WTC11 (cell line): ENCODE measurements around the gene MTREX. TPM values are rescaled to one million over a fixed set of nuclear protein-coding genes. Genes with fewer than 3 reads are reported as not detected.

Source experiments
- ATAC-seq: fragments of 200-7000 bp; cut with Tn5 transposase; 2 replicates; pipeline ENCODE4 v1.10.0; 2021; ENCODE audit warnings: mild to moderate bottlenecking, moderate library complexity
- CTCF ChIA-PET: fragments of 300-600 bp; sonication (Branson Sonifier 250); formaldehyde crosslinking; loops from one replicate; lab custom pipeline; 2021; ENCODE audit warnings: antibody characterized with exemption; lab: Charles Lee
- POLR2A ChIA-PET: fragments of 350-600 bp; sonication (Branson Sonifier 250); formaldehyde crosslinking; loops from one replicate; lab custom pipeline; 2021; ENCODE audit warnings: antibody characterized with exemption; lab: Charles Lee
- DNase-seq: peaks from one replicate; pipeline ENCODE4 v3.0.0; 2021; ENCODE audit warnings: low spot score
- H3K27ac Mint-ChIP-seq: 2 replicates; pipeline ENCODE4 v1.8.0; 2021; ENCODE audit warnings: mixed read lengths
- H3K27me3 Mint-ChIP-seq: 2 replicates; pipeline ENCODE4 v1.8.0; 2021; ENCODE audit warnings: low read depth, mild to moderate bottlenecking, moderate library complexity, mixed read lengths
- H3K36me3 Mint-ChIP-seq: 2 replicates; pipeline ENCODE4 v1.8.0; 2021; ENCODE audit warnings: mixed read lengths
- H3K4me1 Mint-ChIP-seq: 2 replicates; pipeline ENCODE4 v1.8.0; 2022; ENCODE audit warnings: mixed read lengths
- H3K4me3 Mint-ChIP-seq: 2 replicates; pipeline ENCODE4 v1.8.0; 2021; ENCODE audit warnings: mild to moderate bottlenecking, moderate library complexity, mixed read lengths
- H3K9me3 Mint-ChIP-seq: 2 replicates; pipeline ENCODE4 v1.8.0; 2021; ENCODE audit warnings: mixed read lengths
- ETV6 ChIP-seq: sonication (generic); formaldehyde crosslinking; IDR thresholded peaks from 2 replicates; pipeline ENCODE4 v1.8.1; 2022; ENCODE audit warnings: mild to moderate bottlenecking, missing genetic modification reagents
- FOXP1 ChIP-seq: sonication (generic); formaldehyde crosslinking; IDR thresholded peaks from 2 replicates; pipeline ENCODE4 v1.8.0; 2022; ENCODE audit warnings: missing genetic modification reagents, mild to moderate bottlenecking, moderate library complexity, borderline replicate concordance
- FOXP4 ChIP-seq: sonication (generic); formaldehyde crosslinking; IDR thresholded peaks from 2 replicates; pipeline ENCODE4 v1.8.0; 2022; ENCODE audit warnings: mild to moderate bottlenecking, missing genetic modification reagents
- GABPB1 ChIP-seq: sonication (generic); formaldehyde crosslinking; IDR thresholded peaks from 2 replicates; pipeline ENCODE4 v1.8.1; 2023; ENCODE audit warnings: mild to moderate bottlenecking, missing genetic modification reagents
- GTF2I ChIP-seq: fragments of 250-450 bp; sonication (Bioruptor Pico); conservative IDR thresholded peaks from 2 replicates; pipeline ENCODE4 v1.4.0; 2021; ENCODE audit warnings: mild to moderate bottlenecking
- HMGA2 ChIP-seq: fragments of 250-450 bp; sonication (Bioruptor Pico); IDR thresholded peaks from 2 replicates; pipeline ENCODE4 v1.4.0; 2021; ENCODE audit warnings: mild to moderate bottlenecking, moderate library complexity
- MAX ChIP-seq: sonication (generic); formaldehyde crosslinking; IDR thresholded peaks from 2 replicates; pipeline ENCODE4 v1.8.0; 2022; ENCODE audit warnings: mild to moderate bottlenecking, missing genetic modification reagents
- MYBL2 ChIP-seq: sonication (generic); formaldehyde crosslinking; IDR thresholded peaks from 2 replicates; pipeline ENCODE4 v1.8.1; 2023; ENCODE audit warnings: mild to moderate bottlenecking, moderate library complexity, missing genetic modification reagents
- NFE2L1 ChIP-seq: sonication (generic); formaldehyde crosslinking; IDR thresholded peaks from 2 replicates; pipeline ENCODE4 v1.8.1; 2023; ENCODE audit warnings: missing genetic modification reagents
- NR1H2 ChIP-seq: sonication (generic); formaldehyde crosslinking; IDR thresholded peaks from 2 replicates; pipeline ENCODE4 v1.9.0; 2021; ENCODE audit warnings: mild to moderate bottlenecking, moderate library complexity, missing genetic modification reagents
- PRDM15 ChIP-seq: sonication (generic); formaldehyde crosslinking; IDR thresholded peaks from 2 replicates; pipeline ENCODE4 v1.8.0; 2022; ENCODE audit warnings: missing genetic modification reagents
- SMAD3 ChIP-seq: sonication (generic); formaldehyde crosslinking; IDR thresholded peaks from 2 replicates; pipeline ENCODE4 v1.8.0; 2022; ENCODE audit warnings: missing genetic modification reagents, mild to moderate bottlenecking, borderline replicate concordance
- SMAD4 ChIP-seq: sonication (generic); formaldehyde crosslinking; IDR thresholded peaks from 2 replicates; pipeline ENCODE4 v1.8.0; 2022; ENCODE audit warnings: mild to moderate bottlenecking, missing genetic modification reagents
- SP1 ChIP-seq: sonication (generic); formaldehyde crosslinking; conservative IDR thresholded peaks from 2 replicates; pipeline ENCODE4 v1.8.1; 2022; ENCODE audit warnings: missing genetic modification reagents
- TP53 ChIP-seq: sonication (generic); formaldehyde crosslinking; IDR thresholded peaks from 2 replicates; pipeline ENCODE4 v1.8.1; 2023; ENCODE audit warnings: mild to moderate bottlenecking, missing genetic modification reagents
- ZNF232 ChIP-seq: sonication (generic); formaldehyde crosslinking; IDR thresholded peaks from 2 replicates; pipeline ENCODE4 v1.8.0; 2022; ENCODE audit warnings: mild to moderate bottlenecking, missing genetic modification reagents
- ZNF263 ChIP-seq: sonication (generic); formaldehyde crosslinking; IDR thresholded peaks from 2 replicates; pipeline ENCODE4 v1.8.1; 2022; ENCODE audit warnings: low read depth, mild to moderate bottlenecking, moderate library complexity, missing genetic modification reagents
- ZNF396 ChIP-seq: fragments of 250-450 bp; sonication (Bioruptor Pico); IDR thresholded peaks from 2 replicates; pipeline ENCODE4 v1.8.0; 2021; ENCODE audit warnings: mild to moderate bottlenecking, moderate library complexity, borderline replicate concordance
- ZNF671 ChIP-seq: fragments of 250-450 bp; sonication (Bioruptor Pico); IDR thresholded peaks from 2 replicates; pipeline ENCODE4 v1.8.0; 2021; ENCODE audit warnings: mild to moderate bottlenecking
- total RNA-seq: library from RNA; stranded (reverse); gene quantifications from 3 replicates; pipeline ENCODE4 v1.2.3, GENCODE V29; 2021

MTREX gene
- total RNA-seq, 1 experiment from 2014 or later: 110 TPM

- Mint-ChIP-seq H3K36me3 (peaks cover 5% of the 10 kb centered on the region), H3K27me3 (no peaks in the 10 kb centered on the region), H3K9me3 (no peaks in the 10 kb centered on the region)
- no peak for DNase-seq
- TF ChIP-seq SP1: no peak
- TF ChIP-seq GABPB1 (CRISPR knock-in tag): no peak
- TF ChIP-seq SMAD4: no peak
- no peak for TF ChIP-seq SMAD3 (CRISPR knock-in tag)
- TF ChIP-seq ZNF263 (CRISPR knock-in tag): no peak
- no peak for TF ChIP-seq ZNF232 (CRISPR knock-in tag)
- no peak for TF ChIP-seq HMGA2
- no peak for TF ChIP-seq GTF2I (CRISPR knock-in tag)
- no peak for TF ChIP-seq FOXP1 (CRISPR knock-in tag)
- TF ChIP-seq ZNF396 (CRISPR knock-in tag): no peak
- TF ChIP-seq FOXP4 (CRISPR knock-in tag): no peak
- no peak for TF ChIP-seq ZNF671
- no peak for TF ChIP-seq PRDM15 (CRISPR knock-in tag)
- TF ChIP-seq, all 79 proteins: peak for 0
- ChIA-PET POLR2A (interaction anchor here (0.6 to 0.7 kb wide), 3 partner anchors 27 to 150 kb away, joined by 3 to 4 read pairs (median 4); partner anchors contain the start of gene PLPP1), CTCF (interaction anchor here (0.7 kb wide), 1 partner anchor 956 kb away, joined by 3 read pairs; no protein-coding TSS in a partner anchor)
- H3K4me1 Mint-ChIP-seq: peaks cover 28% of the 10 kb centered on the region
- no peak for ATAC-seq
- peak overlapping the region; percentile 52; the same call in 1 of the 2 replicates for H3K27ac Mint-ChIP-seq
- H3K4me3 Mint-ChIP-seq: no peak overlapping the region
Measured at GRCh38 chr5:55445791-55446190, 138.0 kb downstream of the MTREX start.

- CTCF ChIA-PET: no interaction called here
- peaks cover 2% of the 10 kb centered on the region for H3K36me3 Mint-ChIP-seq
- H3K27ac Mint-ChIP-seq: no peak overlapping the region; the same call in 1 of the 2 replicates
- TF ChIP-seq ETV6 (CRISPR knock-in tag): no peak
- no peak for TF ChIP-seq MYBL2 (CRISPR knock-in tag)
- TF ChIP-seq NR1H2: no peak
- no peak for TF ChIP-seq TP53 (CRISPR knock-in tag)
- no peak for TF ChIP-seq MAX (CRISPR knock-in tag)
- no peak for TF ChIP-seq NFE2L1 (CRISPR knock-in tag)
- no peak for DNase-seq
- no peak overlapping the region for H3K4me3 Mint-ChIP-seq
- no peak for ATAC-seq
- no peaks in the 10 kb centered on the region for H3K27me3 Mint-ChIP-seq
- peaks cover 26% of the 10 kb centered on the region for H3K4me1 Mint-ChIP-seq
- no peaks in the 10 kb centered on the region for H3K9me3 Mint-ChIP-seq
- POLR2A ChIA-PET: no interaction called here
Measured at GRCh38 chr5:55446640-55447351, 139.0 kb downstream of the MTREX start.
